Activated CD4-positive, alpha-beta T cell treated with anti-CD3 and anti-CD28 coated beads for 36 hours (primary cell): ENCODE results near the gene MTARC2. TPM values are rescaled to one million over a fixed set of nuclear protein-coding genes. Genes with fewer than 3 reads are reported as not detected.
A peak's percentile ranks its signal among the peaks of the same experiment; 100 is the strongest.

Experiments
- ATAC-seq: fragments of 200-7000 bp; cut with Tn5 transposase; one replicate; pipeline ENCODE4 v1.10.0; 2021; ENCODE audit warnings: mild to moderate bottlenecking, moderate library complexity
- CTCF ChIA-PET: fragments of 350-600 bp; sonication (Branson Sonifier 250); formaldehyde crosslinking; loops from one replicate; lab custom pipeline; 2021; ENCODE audit warnings: antibody characterized with exemption; lab: Charles Lee
- POLR2A ChIA-PET: fragments of 350-600 bp; sonication (Branson Sonifier 250); formaldehyde crosslinking; loops from one replicate; lab custom pipeline; 2021; ENCODE audit warnings: antibody characterized with exemption, inconsistent platforms; lab: Charles Lee
- DNase-seq: peaks from one replicate; pipeline ENCODE4 v3.0.0-alpha.2; 2020
- H3K27ac Mint-ChIP-seq: one replicate; pipeline ENCODE4 v1.8.0; 2021; ENCODE audit warnings: mixed read lengths
- H3K27me3 Mint-ChIP-seq: one replicate; pipeline ENCODE4 v1.8.0; 2021; ENCODE audit warnings: mixed read lengths
- H3K36me3 Mint-ChIP-seq: one replicate; pipeline ENCODE4 v1.8.0; 2021; ENCODE audit warnings: low read depth, mixed read lengths
- H3K4me1 Mint-ChIP-seq: one replicate; pipeline ENCODE4 v1.8.0; 2021; ENCODE audit warnings: mixed read lengths
- H3K4me3 Mint-ChIP-seq: one replicate; pipeline ENCODE4 v1.8.0; 2021; ENCODE audit warnings: mild to moderate bottlenecking, moderate library complexity, mixed read lengths
- H3K9me3 Mint-ChIP-seq: one replicate; pipeline ENCODE4 v1.8.0; 2021; ENCODE audit warnings: low read depth, mixed read lengths
- intact Hi-C, 2 experiments: fragments of 100-400 bp; cut with DNase I in 1 of 2; cut with micrococcal nuclease in 1 of 2; formaldehyde crosslinking; loops; one replicate each; pipeline versions ENCODE4 v1.14.2 to v1.15.1; 2022 to 2024; cut with DNase I, micrococcal nuclease
- total RNA-seq, 2 experiments: library from RNA; stranded (reverse); gene quantifications; one replicate each; pipeline ENCODE4 v1.2.3, GENCODE V29; 2021

Gene MTARC2
- total RNA-seq, 2 experiments from 2014 or later = not detected

GRCh38 chr1:220787069-220787619, 39.0 kb downstream of the MTARC2 start:
- no peaks in the 10 kb centered on the region for H3K4me1 Mint-ChIP-seq
- CTCF ChIA-PET = interaction anchor here (1.5 to 4.2 kb wide), 2 partner anchors 11 to 24 kb away, joined by 3 to 14 read pairs; no protein-coding TSS in a partner anchor
- POLR2A ChIA-PET = no interaction called here
- no peak overlapping the region for H3K4me3 Mint-ChIP-seq
- DNase-seq (peak; percentile 11), ATAC-seq (peak; percentile 30)
- intact Hi-C loops = no loop called here
- no peaks in the 10 kb centered on the region for H3K36me3 Mint-ChIP-seq
- H3K27me3 Mint-ChIP-seq = peaks cover 41% of the 10 kb centered on the region
- no peak overlapping the region for H3K27ac Mint-ChIP-seq
- no peaks in the 10 kb centered on the region for H3K9me3 Mint-ChIP-seq

DNA sequence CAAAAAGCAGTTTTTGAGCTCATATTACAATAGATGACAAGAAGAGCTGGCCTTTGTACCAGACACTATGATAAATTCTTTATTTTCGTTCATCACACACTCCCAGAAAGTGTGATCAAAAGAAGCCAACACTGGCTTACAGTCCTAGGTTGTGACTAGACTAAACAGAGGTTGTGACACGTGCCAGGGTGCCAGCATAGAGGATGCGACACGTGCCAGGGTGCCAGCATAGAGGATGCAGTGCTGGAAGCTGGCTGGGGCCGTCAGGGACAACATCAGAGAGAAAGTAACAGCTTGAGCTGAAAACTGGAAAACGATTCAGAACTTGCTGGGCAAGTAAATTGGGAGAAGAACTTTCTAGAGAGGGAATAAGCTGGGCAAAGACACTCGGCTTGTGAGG, 40.8 kb downstream of the MTARC2 start:
- ChIA-PET CTCF (interaction anchor here (0.8 kb wide), 1 partner anchor 56 kb away, joined by 3 read pairs; no protein-coding TSS in a partner anchor), POLR2A (interaction anchor here (0.7 kb wide), 1 partner anchor 589 kb away, joined by 4 read pairs; no protein-coding TSS in a partner anchor)
- H3K9me3 Mint-ChIP-seq = no peaks in the 10 kb centered on the region
- H3K36me3 Mint-ChIP-seq = no peaks in the 10 kb centered on the region
- DNase-seq = no peak
- H3K27me3 Mint-ChIP-seq = peaks cover 31% of the 10 kb centered on the region
- no peak for ATAC-seq
- H3K4me1 Mint-ChIP-seq = no peaks in the 10 kb centered on the region
- H3K27ac Mint-ChIP-seq = no peak overlapping the region
- H3K4me3 Mint-ChIP-seq = no peak overlapping the region
- intact Hi-C loops = no loop called here

GRCh38 chr1:220789532-220790147, 41.5 kb downstream of the MTARC2 start:
- Mint-ChIP-seq H3K4me3 (no peak overlapping the region), H3K27me3 (peaks cover 27% of the 10 kb centered on the region), H3K36me3 (no peaks in the 10 kb centered on the region), H3K4me1 (no peaks in the 10 kb centered on the region), H3K27ac (no peak overlapping the region), H3K9me3 (no peaks in the 10 kb centered on the region)
- intact Hi-C loops = no loop called here
- CTCF ChIA-PET = no interaction called here
- no peak for DNase-seq
- POLR2A ChIA-PET = no interaction called here
- no peak for ATAC-seq

DNA sequence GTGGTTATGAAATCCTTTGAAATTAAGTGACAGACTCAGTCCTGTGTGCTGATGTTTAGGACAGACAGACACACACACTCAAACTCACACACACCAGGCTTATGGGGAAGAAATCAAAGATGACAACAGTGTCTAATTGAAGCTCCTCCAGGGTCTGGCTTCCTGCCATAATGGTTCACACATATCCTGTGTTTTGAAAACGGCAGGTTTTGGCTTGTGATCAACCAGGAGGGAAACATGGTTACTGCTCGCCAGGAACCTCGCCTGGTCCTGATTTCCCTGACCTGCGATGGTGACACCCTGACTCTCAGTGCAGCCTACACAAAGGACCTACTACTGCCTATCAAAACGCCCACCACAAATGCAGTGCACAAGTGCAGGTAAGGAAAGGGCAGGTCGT, 43.2 kb downstream of the MTARC2 start:
- no peaks in the 10 kb centered on the region for H3K4me1 Mint-ChIP-seq
- DNase-seq = no peak
- ChIA-PET POLR2A (no interaction called here), CTCF (no interaction called here)
- intact Hi-C loops = no loop called here
- H3K4me3 Mint-ChIP-seq = no peak overlapping the region
- no peaks in the 10 kb centered on the region for H3K9me3 Mint-ChIP-seq
- no peak overlapping the region for H3K27ac Mint-ChIP-seq
- ATAC-seq = no peak
- H3K27me3 Mint-ChIP-seq = peaks cover 12% of the 10 kb centered on the region
- H3K36me3 Mint-ChIP-seq = no peaks in the 10 kb centered on the region

DNA sequence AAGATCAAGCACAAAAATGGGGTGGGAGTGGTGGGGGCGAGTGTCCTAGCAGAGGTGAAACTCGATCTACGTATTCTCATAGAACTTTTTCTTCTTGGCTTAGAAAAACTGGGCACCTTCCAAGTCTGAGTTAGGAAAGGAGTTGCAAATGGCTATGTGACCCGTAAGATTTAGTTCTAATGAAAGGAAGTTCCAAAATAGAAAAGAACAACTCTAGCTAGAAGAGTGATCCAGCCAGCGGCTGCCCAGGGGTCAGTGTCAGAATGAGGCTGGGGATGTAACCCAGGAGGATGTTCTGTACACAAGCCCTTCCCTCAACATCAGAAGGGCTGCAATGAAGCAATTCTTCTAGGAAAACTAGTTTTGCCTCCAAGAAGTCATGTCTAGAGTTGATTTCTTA, 43.8 kb downstream of the MTARC2 start:
- POLR2A ChIA-PET = no interaction called here
- H3K27me3 Mint-ChIP-seq = peaks cover 9% of the 10 kb centered on the region
- H3K4me3 Mint-ChIP-seq = no peak overlapping the region
- CTCF ChIA-PET = no interaction called here
- ATAC-seq (no peak), DNase-seq (no peak)
- intact Hi-C loops = no loop called here
- no peak overlapping the region for H3K27ac Mint-ChIP-seq
- no peaks in the 10 kb centered on the region for H3K9me3 Mint-ChIP-seq
- H3K36me3 Mint-ChIP-seq = no peaks in the 10 kb centered on the region
- H3K4me1 Mint-ChIP-seq = no peaks in the 10 kb centered on the region

DNA sequence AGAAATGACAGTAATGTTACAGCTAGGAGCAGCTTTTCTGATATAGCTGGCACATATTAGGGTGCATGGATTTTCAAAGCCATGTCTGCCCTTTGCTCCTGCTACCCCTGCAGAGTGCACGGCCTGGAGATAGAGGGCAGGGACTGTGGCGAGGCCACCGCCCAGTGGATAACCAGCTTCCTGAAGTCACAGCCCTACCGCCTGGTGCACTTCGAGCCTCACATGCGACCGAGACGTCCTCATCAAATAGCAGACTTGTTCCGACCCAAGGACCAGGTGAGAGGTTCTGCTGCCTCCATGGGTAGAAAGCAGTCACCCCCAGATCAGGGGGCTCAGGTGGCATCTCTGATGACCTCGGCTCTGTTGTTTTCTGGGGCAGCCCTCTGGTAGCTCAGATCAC, 48.4 kb downstream of the MTARC2 start:
- Mint-ChIP-seq H3K27ac (no peak overlapping the region), H3K9me3 (no peaks in the 10 kb centered on the region), H3K36me3 (no peaks in the 10 kb centered on the region), H3K4me1 (no peaks in the 10 kb centered on the region), H3K27me3 (peaks cover 4% of the 10 kb centered on the region), H3K4me3 (no peak overlapping the region)
- DNase-seq = no peak
- ChIA-PET CTCF (interaction anchor here (0.9 kb wide), 2 partner anchors 14 to 15 kb away, joined by 3 read pairs; no protein-coding TSS in a partner anchor), POLR2A (no interaction called here)
- no peak for ATAC-seq
- intact Hi-C loops = no loop called here

DNA sequence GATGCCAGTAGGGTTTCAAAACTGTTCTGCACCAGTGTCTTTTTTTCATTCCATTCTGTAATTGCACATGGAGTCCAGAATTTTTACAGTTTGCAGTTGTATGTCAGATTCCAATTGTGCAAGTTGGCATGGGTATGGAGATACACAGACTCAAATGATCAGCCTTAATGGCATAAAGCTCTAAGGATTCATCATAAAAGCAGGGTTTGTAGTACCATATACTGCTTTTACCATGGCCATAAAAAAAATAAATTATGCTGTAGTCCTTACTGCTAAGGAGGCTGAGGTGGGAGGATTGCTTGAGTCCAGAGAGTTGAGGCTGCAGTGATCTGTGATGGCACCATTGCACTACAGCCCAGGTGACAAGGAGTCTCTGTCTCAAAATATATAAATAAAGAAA, 48.9 kb downstream of the MTARC2 start:
- no peak overlapping the region for H3K4me3 Mint-ChIP-seq
- intact Hi-C loops = no loop called here
- H3K27ac Mint-ChIP-seq = no peak overlapping the region
- DNase-seq (no peak), ATAC-seq (no peak)
- no peaks in the 10 kb centered on the region for H3K4me1 Mint-ChIP-seq
- H3K9me3 Mint-ChIP-seq = no peaks in the 10 kb centered on the region
- H3K27me3 Mint-ChIP-seq = peaks cover 2% of the 10 kb centered on the region
- ChIA-PET CTCF (interaction anchor here (0.9 kb wide), 1 partner anchor 14 kb away, joined by 3 read pairs; no protein-coding TSS in a partner anchor), POLR2A (no interaction called here)
- no peaks in the 10 kb centered on the region for H3K36me3 Mint-ChIP-seq

- H3K27me3 Mint-ChIP-seq = peaks cover 2% of the 10 kb centered on the region
- H3K4me3 Mint-ChIP-seq = no peak overlapping the region
- DNase-seq (no peak), ATAC-seq (no peak)
- H3K4me1 Mint-ChIP-seq = no peaks in the 10 kb centered on the region
- POLR2A ChIA-PET = no interaction called here
- CTCF ChIA-PET = interaction anchor here (0.9 kb wide), 1 partner anchor 14 kb away, joined by 3 read pairs; no protein-coding TSS in a partner anchor
- intact Hi-C loops = no loop called here
- H3K27ac Mint-ChIP-seq = no peak overlapping the region
- no peaks in the 10 kb centered on the region for H3K36me3 Mint-ChIP-seq
- no peaks in the 10 kb centered on the region for H3K9me3 Mint-ChIP-seq
Measured at GRCh38 chr1:220797553-220797952, 49.4 kb downstream of the MTARC2 start.

DNA sequence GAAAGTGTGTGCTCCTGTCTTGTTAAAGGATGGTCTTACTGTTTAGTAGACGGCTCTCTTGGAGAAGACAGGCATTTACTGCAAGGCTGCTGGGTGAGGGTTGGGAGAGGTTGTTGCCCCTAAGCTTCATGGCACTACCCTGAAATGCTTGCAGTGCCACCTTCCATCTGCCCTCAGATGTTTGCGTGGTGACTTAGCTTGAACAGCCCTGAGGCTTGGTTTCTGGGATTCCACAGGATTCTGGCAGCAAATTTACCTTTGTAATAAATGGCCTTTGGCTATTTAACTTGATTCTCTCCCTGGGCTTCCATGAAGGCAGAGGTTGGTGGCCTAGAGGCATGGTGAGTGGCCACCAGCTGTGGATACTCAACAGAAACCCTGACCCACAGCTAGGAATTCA, 50.2 kb downstream of the MTARC2 start:
- POLR2A ChIA-PET = no interaction called here
- no peak for DNase-seq

GRCh38 chr1:220800262-220800661, 52.1 kb downstream of the MTARC2 start:
- CTCF ChIA-PET = interaction anchor here (0.7 to 1.4 kb wide), 2 partner anchors 10 to 685 kb away, joined by 4 to 6 read pairs; no protein-coding TSS in a partner anchor
- POLR2A ChIA-PET = no interaction called here
- no peak overlapping the region for H3K27ac Mint-ChIP-seq
- intact Hi-C loops = no loop called here
- H3K9me3 Mint-ChIP-seq = no peaks in the 10 kb centered on the region
- ATAC-seq = no peak
- no peak overlapping the region for H3K4me3 Mint-ChIP-seq
- no peaks in the 10 kb centered on the region for H3K36me3 Mint-ChIP-seq
- DNase-seq = no peak
- peaks cover 8% of the 10 kb centered on the region for H3K27me3 Mint-ChIP-seq
- H3K4me1 Mint-ChIP-seq = no peaks in the 10 kb centered on the region

More for the DNA sequence above, 50.2 kb downstream of the MTARC2 start:
- Mint-ChIP-seq H3K36me3 (no peaks in the 10 kb centered on the region), H3K27me3 (peaks cover 6% of the 10 kb centered on the region), H3K27ac (no peak overlapping the region), H3K4me1 (no peaks in the 10 kb centered on the region), H3K9me3 (no peaks in the 10 kb centered on the region), H3K4me3 (no peak overlapping the region)
- CTCF ChIA-PET = no interaction called here
- no peak for ATAC-seq
- intact Hi-C loops = no loop called here

GRCh38 chr1:220803401-220804201, 55.5 kb downstream of the MTARC2 start:
- Mint-ChIP-seq H3K4me1 (no peaks in the 10 kb centered on the region), H3K27me3 (peaks cover 8% of the 10 kb centered on the region), H3K9me3 (no peaks in the 10 kb centered on the region), H3K27ac (no peak overlapping the region), H3K36me3 (no peaks in the 10 kb centered on the region), H3K4me3 (no peak overlapping the region)
- DNase-seq (peak; percentile 35), ATAC-seq (peak; percentile 33)
- CTCF ChIA-PET = interaction anchor here (0.6 to 0.7 kb wide), 5 partner anchors 183 to 522 kb away, joined by 3 to 4 read pairs (median 3); no protein-coding TSS in a partner anchor
- intact Hi-C loops = no loop called here
- POLR2A ChIA-PET = no interaction called here
